GM21360 (cell line): ENCODE results near the gene PCDHGC5.
A peak's percentile ranks its signal among the peaks of the same experiment; 100 is the strongest.

ENCODE experiments used
- ATAC-seq: cut with Tn5 transposase; IDR thresholded peaks from one replicate; pipeline ENCODE4 v1.9.1; 2021; ENCODE audit warnings: mild to moderate bottlenecking, moderate library complexity; ENCODE audit not compliant: unreplicated experiment

The PCDHGC5 gene

DNA sequence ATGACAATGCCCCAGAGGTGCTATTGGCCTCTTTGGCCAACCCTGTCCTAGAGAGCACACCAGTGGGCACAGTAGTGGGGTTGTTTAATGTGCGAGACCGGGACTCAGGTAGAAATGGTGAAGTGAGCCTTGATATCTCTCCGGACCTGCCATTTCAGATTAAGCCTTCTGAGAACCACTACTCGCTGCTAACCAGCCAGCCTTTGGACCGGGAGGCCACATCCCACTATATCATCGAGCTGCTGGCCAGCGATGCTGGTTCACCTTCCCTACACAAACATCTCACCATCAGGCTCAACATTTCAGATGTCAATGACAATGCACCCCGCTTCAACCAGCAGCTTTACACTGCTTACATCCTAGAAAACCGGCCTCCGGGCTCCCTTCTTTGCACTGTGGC lies 1.4 kb downstream of the PCDHGC5 start:
- no peak for ATAC-seq

DNA sequence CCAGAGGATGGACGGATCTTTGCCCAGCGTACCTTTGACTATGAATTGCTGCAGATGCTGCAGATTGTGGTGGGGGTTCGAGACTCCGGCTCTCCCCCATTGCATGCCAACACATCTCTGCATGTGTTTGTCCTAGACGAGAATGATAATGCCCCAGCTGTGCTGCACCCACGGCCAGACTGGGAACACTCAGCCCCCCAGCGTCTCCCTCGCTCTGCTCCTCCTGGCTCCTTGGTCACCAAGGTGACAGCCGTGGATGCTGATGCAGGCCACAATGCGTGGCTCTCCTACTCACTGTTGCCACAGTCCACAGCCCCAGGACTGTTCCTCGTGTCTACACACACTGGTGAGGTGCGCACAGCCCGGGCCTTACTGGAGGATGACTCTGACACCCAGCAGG lies 1.9 kb downstream of the PCDHGC5 start:
- no peak for ATAC-seq

DNA sequence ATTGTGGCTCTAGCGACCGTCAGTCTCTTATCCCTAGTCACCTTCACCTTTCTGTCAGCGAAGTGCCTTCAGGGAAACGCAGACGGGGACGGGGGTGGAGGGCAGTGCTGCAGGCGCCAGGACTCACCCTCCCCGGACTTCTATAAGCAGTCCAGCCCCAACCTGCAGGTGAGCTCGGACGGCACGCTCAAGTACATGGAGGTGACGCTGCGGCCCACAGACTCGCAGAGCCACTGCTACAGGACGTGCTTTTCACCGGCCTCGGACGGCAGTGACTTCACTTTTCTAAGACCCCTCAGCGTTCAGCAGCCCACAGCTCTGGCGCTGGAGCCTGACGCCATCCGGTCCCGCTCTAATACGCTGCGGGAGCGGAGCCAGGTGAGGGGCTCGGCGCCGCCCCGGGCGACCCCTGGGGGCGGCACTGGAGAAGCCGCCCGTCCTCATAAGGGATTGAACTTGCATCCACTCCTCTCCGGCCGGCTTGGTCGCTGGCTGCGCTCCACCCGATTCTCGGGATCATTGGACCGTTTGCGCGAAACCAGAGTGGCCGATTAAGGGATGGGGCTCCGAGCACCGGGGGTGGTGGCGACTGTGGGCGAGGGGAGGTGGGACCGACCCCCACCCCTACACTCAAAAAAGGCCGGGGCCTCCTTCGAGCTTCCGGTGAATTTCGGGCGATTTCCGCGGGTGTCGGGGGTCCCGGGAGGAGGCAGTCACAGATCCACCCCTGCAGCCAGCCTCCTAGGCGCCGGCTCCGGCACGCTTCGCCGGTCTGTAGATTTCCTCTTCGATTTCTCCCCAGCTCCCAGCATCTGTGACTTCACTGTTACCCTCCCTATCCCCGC lies 2.7 kb downstream of the PCDHGC5 start:
- ATAC-seq: peak; percentile 21

DNA sequence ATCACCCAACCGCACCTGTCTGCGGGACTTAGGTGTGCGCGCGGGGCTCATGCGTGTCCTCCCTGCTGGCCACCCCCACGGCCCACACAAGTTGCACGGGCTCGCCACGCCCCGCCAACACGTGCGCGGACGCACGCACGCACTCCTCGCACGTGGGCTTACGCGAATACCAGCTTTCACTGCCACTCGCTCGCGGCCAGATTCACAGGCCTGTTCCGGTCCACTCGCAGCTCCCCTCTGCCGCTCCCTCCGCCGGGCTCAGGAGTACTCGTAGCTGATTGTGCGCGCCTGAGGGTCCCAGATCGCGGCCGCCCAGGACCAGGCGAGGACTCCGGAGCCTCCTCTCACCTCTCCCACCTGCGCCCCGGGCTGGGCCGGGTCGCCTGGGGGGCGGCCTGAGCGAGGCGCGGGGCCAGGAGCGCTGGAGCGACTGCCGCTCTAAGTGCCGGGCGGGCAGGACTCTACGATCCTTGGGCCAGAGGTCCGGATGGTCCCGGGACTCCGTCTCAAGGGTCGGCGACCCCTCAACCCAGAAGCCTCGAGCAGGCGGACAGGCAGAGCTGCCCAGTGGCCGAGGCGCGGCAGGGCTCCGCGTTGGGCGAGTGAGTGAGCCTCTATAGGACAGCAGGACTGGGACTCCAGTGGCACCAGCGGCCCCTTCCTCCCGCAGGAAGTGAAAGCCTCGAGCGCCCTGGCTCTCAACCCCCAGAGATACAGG lies 3.4 kb downstream of the PCDHGC5 start:
- peak; percentile 48 for ATAC-seq

DNA sequence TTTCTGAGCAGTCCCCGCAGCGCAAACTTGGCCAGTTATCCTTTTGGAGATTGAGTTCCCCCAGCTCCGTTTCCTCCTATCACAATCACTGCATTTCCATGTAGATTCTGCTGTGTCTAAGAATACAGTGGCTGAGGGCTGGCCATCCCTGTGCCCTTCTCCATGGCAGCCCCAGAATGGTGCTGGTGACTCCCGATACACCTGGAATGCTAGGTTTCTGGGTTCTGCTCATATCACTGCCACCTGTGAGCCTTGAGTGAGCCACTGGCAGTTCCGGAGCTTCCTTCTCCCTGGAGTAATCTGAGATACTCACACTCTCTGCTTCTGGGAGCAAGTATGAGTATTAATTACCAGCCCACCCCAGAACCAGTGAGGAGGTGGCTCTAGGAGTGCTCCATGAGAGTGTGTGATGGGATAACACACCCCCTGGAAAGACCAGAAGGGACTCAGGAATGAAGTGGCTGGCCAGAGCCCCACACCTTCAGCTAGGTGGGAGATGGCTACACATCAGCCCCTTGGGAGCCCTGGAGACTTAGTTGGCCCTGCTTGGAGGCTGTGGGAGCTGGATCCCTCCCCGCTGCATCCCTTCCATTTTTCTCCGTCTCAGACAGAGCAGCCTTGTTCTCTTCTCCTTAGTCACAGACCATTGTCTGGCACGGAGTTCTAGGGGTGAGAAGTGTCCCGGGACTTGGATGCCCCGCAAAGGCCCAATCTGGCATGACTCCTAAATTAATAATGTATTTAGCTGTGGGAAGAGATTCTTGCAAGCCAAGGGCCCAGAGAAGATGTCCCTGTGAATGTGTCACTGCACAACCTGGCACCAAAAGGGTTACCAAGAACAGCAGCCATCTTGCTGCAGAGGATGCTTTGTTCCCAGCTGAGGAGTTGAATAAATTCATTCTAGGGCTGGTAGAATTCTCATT lies 4.9 kb downstream of the PCDHGC5 start:
- no peak for ATAC-seq

DNA sequence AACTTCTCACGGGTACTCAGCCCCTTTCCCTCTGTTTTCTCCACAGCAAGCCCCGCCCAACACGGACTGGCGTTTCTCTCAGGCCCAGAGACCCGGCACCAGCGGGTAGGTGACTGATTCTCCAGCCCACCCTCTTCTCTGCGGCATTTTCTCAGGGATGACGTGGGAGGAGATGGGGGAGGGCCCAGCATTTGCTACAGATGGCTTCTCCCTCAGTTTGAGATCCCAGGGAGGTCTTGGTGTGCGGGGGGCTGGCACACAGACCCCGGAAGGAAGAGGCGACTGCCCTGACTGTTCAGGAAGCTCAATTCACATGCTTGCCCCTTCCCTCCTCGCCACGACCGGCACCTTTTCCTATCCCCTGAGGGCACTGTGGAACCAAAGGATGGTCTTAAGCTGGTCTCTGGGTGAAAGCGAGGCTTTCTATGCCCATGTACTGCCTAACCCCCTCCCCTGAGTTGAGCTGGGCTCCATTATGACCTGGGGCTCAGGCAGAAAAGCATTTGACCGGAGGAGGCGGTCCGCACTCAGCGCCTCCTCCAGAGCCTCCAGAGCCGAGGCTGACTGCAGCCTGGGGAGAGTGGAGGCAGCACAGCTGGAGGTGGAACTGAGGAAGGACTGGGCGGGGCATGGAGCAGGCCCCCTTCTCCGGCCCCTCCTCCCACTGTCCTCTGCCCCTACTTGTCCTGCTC lies 6.0 kb downstream of the PCDHGC5 start:
- no peak for ATAC-seq

DNA sequence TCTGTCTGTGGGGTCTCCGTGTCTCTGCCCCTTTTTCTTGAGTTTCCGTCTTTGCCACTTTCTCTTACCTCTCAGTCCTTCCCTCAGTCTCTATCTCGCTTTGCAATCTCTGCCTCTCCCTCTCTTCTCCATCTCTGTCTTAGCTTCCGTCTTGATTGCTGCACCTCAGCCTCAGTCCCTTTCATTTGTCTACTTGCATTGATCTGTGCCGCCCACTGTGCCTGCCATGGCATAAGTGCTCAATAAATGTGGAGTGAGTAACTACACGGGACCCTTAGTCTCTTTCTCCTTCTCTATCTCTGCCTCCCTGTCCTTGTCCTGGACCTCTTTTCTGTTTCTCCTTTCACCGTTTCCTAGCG lies 6.6 kb downstream of the PCDHGC5 start:
- ATAC-seq: no peak

DNA sequence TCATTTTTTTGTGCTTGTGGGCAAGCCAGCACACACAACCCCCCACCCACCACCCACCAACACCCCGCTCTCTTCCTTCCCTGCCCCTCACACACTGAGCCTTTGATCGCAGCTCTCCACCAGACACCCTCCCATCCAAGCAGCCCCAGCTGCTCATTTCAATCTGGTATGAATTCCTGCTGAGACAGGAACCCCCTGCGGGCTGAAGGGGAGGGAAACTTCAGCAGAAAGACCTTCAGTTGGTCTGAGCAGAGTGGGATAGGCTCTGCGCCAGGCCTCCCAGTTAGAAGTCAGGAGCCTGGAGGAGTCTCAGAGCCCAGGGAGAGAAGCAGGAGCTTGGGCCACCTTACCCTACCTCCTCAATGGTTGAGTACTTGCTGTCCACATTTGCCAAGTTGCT lies 7.2 kb downstream of the PCDHGC5 start:
- ATAC-seq: no peak

DNA sequence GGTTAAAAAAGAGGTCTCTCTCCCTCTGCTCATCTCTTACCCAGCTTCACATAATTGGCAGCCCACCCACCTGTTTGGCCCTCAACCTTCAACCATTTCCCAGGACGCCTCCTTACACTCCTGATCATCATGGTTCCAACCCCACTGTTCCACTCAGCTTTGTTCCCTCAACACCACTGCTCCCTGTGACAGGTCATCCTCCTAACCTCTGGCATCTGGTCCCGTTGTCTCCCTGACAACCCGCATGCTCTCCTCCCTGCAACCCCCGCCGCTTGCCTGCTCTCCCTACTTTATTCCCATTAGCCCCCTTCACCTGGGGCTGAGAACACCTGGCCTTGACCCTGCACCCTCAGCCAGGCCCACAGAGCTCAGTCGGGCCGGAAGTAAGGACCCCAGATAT lies 12.9 kb downstream of the PCDHGC5 start:
- no peak for ATAC-seq

DNA sequence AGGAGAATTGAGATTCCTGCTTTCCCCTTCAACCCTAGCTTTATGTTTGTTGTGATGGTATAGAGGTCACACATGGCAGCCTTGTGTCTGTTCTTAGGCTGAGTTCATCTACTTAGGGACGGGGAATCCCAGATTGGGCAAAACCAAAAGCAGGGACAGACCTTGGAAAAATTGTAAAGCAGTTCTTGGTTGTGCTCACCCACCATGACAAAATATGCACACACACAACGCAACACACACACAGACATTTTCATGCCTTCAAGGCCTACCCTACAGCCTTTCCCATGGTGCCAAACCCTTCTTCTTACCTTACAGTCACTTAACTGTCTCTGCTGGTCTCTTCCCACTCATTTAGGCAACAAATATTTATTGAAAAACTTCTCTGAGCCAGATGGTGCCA lies 14.8 kb downstream of the PCDHGC5 start:
- no peak for ATAC-seq

DNA sequence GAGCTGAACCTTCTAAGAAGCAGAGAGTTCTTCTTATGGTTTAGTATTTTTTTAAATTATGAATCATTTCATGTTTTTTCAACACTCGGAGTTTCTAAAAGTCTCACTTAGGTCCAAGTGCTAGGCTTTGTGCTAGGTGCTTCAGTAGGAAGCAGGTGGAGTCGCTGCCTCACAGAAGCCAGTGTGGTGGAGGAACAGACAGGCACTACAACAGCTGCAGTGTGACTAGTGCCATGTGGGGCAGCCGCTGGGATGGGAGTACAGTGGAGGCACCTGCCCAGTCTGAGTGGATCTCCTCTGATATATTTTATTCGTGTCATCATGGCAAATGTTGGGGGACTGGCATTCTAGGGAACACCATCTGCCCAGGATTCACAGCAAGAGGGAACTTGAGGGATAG lies 15.3 kb downstream of the PCDHGC5 start:
- ATAC-seq: no peak

DNA sequence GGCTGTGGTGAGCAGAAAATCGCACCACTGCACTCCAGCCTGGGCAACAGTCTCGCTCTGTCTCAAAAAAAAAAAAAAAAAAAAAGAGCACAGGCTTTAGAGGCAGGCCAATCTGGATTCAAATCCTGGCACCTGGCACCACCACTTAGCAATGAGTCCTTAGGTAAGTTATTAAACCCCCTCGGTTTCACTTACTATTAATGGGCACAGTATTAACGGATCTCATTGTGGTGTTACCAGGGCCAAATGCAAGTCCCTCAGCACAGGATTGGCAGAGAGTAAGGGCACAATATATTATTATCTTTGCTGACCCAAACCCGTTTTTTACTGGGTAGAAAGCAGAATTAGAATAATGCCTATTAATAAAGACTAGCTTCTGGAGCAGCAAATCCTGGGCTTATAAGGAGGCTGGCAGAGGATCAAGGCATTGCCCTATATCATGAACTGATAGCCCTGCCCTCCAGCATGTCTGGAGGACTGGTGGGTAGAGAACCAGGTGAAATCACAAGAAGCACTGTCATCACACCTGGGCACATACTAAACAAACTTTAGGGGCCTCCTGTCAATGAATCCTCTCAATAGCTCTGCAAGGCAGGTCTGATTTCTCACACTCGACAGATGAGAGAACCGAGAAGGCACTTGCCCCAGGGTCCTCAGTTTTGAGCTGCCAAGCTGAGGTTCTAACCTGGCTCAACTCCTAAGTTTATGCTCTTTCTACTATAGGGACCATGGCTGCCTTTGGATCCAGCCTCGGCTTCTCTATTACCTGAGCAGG lies 17.7 kb downstream of the PCDHGC5 start:
- ATAC-seq: no peak

DNA sequence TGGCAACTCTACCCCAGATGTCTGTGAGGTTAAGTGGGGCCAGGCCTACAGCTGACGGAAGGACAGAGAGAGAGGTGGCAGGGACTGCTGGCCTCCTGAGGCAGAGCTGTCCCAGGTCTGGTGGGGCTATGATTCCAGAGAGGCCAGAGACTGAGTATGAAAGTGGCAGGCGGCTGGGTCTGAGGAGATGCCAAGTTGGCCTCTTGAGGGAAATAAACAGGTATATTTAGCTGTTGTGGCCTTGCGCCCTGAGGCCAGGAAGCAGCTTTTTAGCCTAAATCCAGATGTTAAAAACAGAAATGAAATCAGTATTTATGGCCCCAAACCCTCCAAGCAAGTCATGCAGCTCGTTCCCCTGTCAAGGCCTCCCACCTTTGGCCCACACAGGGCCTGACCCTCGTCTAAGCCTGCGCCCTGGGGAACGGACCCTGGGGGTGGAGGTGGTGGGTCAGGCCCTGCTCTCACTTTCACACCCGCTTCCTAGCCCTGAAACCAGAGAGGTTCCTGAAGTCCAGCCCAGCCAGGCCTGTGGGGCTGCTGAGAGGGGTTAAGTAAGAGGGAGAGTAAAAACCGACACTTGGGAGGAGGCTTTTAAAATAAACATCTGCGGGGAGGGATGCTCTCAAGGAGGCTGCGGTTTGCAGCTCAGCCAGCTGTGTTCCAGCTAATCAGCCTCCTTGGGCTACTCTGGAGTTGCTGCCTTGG lies 18.7 kb downstream of the PCDHGC5 start:
- peak; percentile 39 for ATAC-seq

DNA sequence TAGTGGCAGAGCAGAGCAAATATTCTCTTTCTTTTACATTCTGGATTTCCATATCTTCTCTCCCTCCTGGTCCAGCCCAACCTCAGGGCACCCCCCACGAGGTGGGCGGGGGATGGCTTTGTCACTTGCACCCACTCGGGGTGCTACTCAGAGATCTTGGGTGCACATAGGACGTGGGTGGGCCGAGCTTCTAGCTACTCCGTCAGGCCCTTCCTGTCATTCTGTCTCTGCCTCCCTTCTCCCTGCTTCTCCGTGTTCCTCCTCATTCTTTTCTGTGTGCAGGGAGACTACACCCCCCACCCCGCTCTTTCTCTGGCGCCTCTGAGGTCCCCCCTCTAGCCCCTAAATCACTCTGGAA lies 19.5 kb downstream of the PCDHGC5 start:
- ATAC-seq: no peak

DNA sequence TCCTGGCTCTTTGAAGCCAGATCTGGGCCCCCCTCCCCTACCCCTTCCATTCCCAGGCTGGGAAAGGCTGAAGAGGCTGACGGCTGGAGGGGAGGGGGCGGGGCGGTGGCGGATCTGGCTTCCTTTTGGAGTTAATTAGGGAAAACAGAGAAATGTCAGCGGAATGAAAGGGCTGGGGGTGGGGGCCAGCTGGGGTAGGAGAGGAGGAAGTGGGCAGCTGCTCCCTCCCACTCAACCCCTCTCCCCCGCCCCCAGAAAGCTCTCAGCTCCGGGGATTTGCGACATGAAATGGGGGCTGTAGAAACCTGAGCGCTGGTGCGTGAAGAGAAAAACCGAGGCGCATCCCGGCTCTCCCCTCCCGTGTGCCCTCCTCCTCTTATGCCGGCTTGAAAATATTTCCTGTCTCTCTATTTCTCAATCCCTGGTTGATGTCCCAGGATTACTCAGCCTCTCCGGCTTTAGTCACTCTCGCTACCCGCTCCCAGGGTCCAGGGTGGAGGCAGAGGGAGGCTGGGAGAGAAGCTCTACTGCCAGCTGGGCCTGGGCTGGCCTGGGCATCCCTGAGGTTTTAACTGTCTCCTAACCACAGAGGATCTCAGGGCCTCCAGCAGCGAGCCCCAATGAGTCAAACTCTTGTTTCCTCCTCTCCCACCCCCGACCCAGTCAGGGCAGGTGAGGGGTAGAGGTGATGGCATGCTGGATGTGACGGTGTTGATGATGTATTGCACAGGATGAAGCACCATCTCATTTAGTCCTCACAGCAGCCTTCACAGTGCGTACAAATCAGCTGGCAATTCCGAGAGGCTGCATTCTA lies 20.1 kb downstream of the PCDHGC5 start:
- peak; percentile 25 for ATAC-seq

DNA sequence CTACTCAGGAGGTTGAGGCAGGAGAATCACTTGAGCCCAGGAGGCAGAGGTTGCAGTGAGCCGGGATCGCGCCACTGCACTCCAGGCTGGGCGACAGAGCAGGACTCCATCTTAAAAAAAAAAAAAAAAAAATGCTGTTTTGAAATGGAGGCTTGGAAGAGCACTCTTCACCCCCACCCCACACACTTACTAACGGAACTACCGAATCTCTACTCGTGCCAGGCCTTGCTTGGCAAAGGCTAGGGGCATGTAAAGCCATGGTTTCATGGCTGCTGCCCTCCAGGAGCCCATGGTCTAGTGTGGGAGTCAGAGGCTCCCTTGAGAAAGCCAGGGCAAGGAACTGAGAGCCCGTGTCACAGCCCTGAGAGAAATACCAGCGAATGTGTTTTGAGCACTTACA lies 21.3 kb downstream of the PCDHGC5 start:
- ATAC-seq: no peak

DNA sequence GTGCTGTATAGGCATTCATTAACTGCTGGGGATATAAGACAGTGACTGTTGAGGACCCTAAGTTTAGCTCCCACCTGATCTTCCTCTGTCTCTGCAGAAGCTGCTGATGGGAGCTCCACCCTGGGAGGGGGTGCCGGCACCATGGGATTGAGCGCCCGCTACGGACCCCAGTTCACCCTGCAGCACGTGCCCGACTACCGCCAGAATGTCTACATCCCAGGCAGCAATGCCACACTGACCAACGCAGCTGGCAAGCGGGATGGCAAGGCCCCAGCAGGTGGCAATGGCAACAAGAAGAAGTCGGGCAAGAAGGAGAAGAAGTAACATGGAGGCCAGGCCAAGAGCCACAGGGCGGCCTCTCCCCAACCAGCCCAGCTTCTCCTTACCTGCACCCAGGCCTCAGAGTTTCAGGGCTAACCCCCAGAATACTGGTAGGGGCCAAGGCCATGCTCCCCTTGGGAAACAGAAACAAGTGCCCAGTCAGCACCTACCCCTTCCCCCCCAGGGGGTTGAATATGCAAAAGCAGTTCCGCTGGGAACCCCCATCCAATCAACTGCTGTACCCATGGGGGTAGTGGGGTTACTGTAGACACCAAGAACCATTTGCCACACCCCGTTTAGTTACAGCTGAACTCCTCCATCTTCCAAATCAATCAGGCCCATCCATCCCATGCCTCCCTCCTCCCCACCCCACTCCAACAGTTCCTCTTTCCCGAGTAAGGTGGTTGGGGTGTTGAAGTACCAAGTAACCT lies 22.1 kb downstream of the PCDHGC5 start:
- no peak for ATAC-seq

DNA sequence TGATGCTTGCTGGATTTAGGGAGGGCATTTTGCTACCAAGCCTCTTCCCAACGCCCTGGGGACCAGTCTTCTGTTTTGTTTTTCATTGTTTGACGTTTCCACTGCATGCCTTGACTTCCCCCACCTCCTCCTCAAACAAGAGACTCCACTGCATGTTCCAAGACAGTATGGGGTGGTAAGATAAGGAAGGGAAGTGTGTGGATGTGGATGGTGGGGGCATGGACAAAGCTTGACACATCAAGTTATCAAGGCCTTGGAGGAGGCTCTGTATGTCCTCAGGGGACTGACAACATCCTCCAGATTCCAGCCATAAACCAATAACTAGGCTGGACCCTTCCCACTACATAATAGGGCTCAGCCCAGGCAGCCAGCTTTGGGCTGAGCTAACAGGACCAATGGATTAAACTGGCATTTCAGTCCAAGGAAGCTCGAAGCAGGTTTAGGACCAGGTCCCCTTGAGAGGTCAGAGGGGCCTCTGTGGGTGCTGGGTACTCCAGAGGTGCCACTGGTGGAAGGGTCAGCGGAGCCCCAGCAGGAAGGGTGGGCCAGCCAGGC lies 23.0 kb downstream of the PCDHGC5 start:
- no peak for ATAC-seq
